SK-N-SH treated with all-trans-retinoic acid at 6 μM for 48 hours (cell line): ENCODE results near the gene METTL27.
"Not testable (repeated sequence)": the region's sequence is repeated elsewhere in the genome, so short reads cannot be mapped to it uniquely, and the experiment has no call there.

Experiments
- ATAC-seq: fragments of 200-7000 bp; cut with Tn5 transposase; 3 replicates; pipeline ENCODE4 v1.9.1; 2020; ENCODE audit warnings: mild to moderate bottlenecking, moderate library complexity
- ARNTL ChIP-seq: fragments of 450-650 bp; formaldehyde crosslinking; IDR thresholded peaks from 2 replicates; pipeline ENCODE4 v1.5.0; 2020; ENCODE audit warnings: low read depth, mild to moderate bottlenecking, moderate library complexity, borderline replicate concordance
- BACH2 ChIP-seq: fragments of 250-450 bp; sonication (Bioruptor Pico); IDR thresholded peaks from 2 replicates; pipeline ENCODE4 v1.9.0; 2021; ENCODE audit warnings: mild to moderate bottlenecking, borderline replicate concordance
- CSDC2 ChIP-seq: fragments of 250-450 bp; sonication (Bioruptor Pico); IDR thresholded peaks from 2 replicates; pipeline ENCODE4 v1.5.0; 2020; ENCODE audit warnings: mild to moderate bottlenecking, moderate library complexity
- ESRRG ChIP-seq: fragments of 250-450 bp; sonication (Bioruptor Pico); IDR thresholded peaks from 2 replicates; pipeline ENCODE4 v1.6.1; 2021; ENCODE audit warnings: mild to moderate bottlenecking
- GLIS3 ChIP-seq: fragments of 250-450 bp; sonication (Bioruptor Pico); IDR thresholded peaks from 2 replicates; pipeline ENCODE4 v1.5.0; 2020; ENCODE audit warnings: mild to moderate bottlenecking, moderate library complexity
- ISL1 ChIP-seq: fragments of 250-450 bp; sonication (Bioruptor Pico); IDR thresholded peaks from 2 replicates; pipeline ENCODE4 v2.1.2; 2022; ENCODE audit warnings: mild to moderate bottlenecking, moderate library complexity
- OSR1 ChIP-seq: fragments of 250-450 bp; sonication (Bioruptor Pico); IDR thresholded peaks from 2 replicates; pipeline ENCODE4 v1.8.0; 2022; ENCODE audit warnings: moderate library complexity, mild to moderate bottlenecking, inconsistent platforms
- POU6F1 ChIP-seq: fragments of 250-450 bp; sonication (Bioruptor Pico); IDR thresholded peaks from 2 replicates; pipeline ENCODE4 v1.8.0; 2021; ENCODE audit warnings: low read depth, mild to moderate bottlenecking, moderate library complexity, borderline replicate concordance
- PPARA ChIP-seq: fragments of 250-450 bp; sonication (Bioruptor Pico); IDR thresholded peaks from 2 replicates; pipeline ENCODE4 v1.5.0; 2020; ENCODE audit warnings: mild to moderate bottlenecking, borderline replicate concordance
- RARB ChIP-seq: fragments of 250-450 bp; sonication (Bioruptor Pico); IDR thresholded peaks from 2 replicates; pipeline ENCODE4 v1.8.0; 2021; ENCODE audit warnings: mild to moderate bottlenecking, moderate library complexity
- SNAI2 ChIP-seq: fragments of 250-450 bp; sonication (Bioruptor Pico); IDR thresholded peaks from 2 replicates; pipeline ENCODE4 v1.5.0; 2020; ENCODE audit warnings: mild to moderate bottlenecking, moderate library complexity
- TCF4 ChIP-seq: fragments of 250-450 bp; sonication (Bioruptor Pico); IDR thresholded peaks from 2 replicates; pipeline ENCODE4 v1.8.0; 2021; ENCODE audit warnings: mild to moderate bottlenecking, moderate library complexity, borderline replicate concordance
- TSHZ2 ChIP-seq: fragments of 250-450 bp; sonication (Bioruptor Pico); IDR thresholded peaks from 2 replicates; pipeline ENCODE4 v1.5.0; 2020; ENCODE audit warnings: mild to moderate bottlenecking, moderate library complexity
- ZC3H10 ChIP-seq: fragments of 250-450 bp; sonication (Bioruptor Pico); IDR thresholded peaks from 2 replicates; pipeline ENCODE4 v1.5.1; 2021; ENCODE audit warnings: mild to moderate bottlenecking, moderate library complexity
- ZFP3 ChIP-seq: fragments of 250-450 bp; sonication (Bioruptor Pico); IDR thresholded peaks from 2 replicates; pipeline ENCODE4 v1.5.0; 2020; ENCODE audit warnings: mild to moderate bottlenecking, moderate library complexity
- ZFP30 ChIP-seq: fragments of 450-650 bp; formaldehyde crosslinking; IDR thresholded peaks from 2 replicates; pipeline ENCODE4 v1.5.0; 2022; ENCODE audit warnings: mild to moderate bottlenecking, moderate library complexity
- ZNF70 ChIP-seq: fragments of 450-650 bp; formaldehyde crosslinking; IDR thresholded peaks from 2 replicates; pipeline ENCODE4 v1.5.0; 2020; ENCODE audit warnings: mild to moderate bottlenecking, moderate library complexity

METTL27 gene

GRCh38 chr7:73789051-73789450 is 53.3 kb downstream of the METTL27 start:
- ATAC-seq = no peak
- TF ChIP-seq ZNF70 (CRISPR knock-in tag) (no peak), POU6F1 (no peak), TCF4 (no peak), GLIS3 (CRISPR knock-in tag) (no peak), BACH2 (CRISPR knock-in tag) (no peak), ARNTL (CRISPR knock-in tag) (no peak), RARB (no peak), ISL1 (no peak), SNAI2 (CRISPR knock-in tag) (no peak), TSHZ2 (no peak), ESRRG (CRISPR knock-in tag) (no peak), ZFP30 (CRISPR knock-in tag) (no peak), CSDC2 (CRISPR knock-in tag) (no peak), PPARA (CRISPR knock-in tag) (no peak), ZFP3 (CRISPR knock-in tag) (no peak), ZC3H10 (CRISPR knock-in tag) (no peak)
- TF ChIP-seq, all 23 proteins: peak for 0

- not testable (repeated sequence) for ATAC-seq
Measured at GRCh38 chr7:73787786-73788048, 54.6 kb downstream of the METTL27 start.

GRCh38 chr7:73786588-73786987 is 55.7 kb downstream of the METTL27 start:
- TF ChIP-seq OSR1 (CRISPR knock-in tag) = no peak
- ATAC-seq = no peak
